Activated gamma-delta T cell treated with anti-CD3 and anti-CD28 coated beads, Interleukin-2, amount 50 U/mL, for 16 hours (primary cell): ENCODE measurements around the gene CDC42EP5.

ENCODE experiments used
- DNase-seq: peaks from one replicate; pipeline ENCODE4 v3.0.0-alpha.2; 2020; ENCODE audit warnings: low read depth

CDC42EP5 gene

DNA sequence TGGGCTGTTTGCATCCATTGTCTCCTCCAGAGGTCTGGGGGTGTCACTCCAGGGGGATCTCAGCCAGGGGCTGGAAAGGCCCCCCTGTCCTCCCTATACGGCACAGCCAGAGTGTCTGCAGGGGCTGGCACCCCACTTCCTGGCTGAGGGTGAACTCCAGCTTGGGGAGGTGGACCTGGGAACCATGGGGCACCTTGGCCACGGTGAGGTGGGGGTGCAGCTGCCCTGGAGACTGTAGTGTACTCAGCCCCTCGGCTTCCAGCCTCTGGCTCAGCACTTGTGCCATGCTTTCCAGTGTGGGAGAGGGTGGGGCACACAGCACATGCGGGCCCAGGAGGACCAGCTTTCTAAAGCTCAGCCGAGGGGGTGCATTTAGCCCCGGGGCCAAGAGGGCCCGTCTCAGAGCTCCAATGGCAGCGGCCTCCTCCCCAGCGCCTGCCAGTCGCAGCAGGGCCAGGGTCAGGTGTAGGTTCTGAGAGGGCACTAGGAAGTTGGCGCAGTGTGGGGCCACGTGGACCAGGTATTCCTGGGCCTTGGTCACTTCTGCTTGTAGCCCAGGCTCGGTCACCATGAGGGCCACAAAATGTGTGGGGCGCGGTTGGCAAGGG is 10.9 kb downstream of the CDC42EP5 start:
- DNase-seq, result no peak

DNA sequence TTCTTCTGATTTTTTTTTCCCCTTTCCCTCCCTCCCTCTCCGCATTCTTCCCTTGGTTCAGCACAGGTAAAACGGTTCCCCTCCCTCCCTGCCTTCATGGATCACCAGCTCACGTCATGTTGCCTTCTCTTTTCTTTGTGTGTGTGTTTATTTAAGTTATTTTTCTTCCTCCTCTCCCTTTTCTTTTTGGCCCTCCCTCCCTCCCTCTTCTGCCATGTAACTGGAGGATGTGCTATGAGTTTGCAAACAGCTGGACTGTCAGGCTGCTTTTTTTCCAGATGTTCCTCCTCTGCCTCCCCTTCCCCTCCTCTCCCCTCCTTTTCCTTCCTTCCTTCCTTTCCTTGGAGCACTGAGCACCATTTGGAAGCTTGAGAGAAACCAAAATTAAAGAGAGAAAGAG is 11.5 kb downstream of the CDC42EP5 start:
- DNase-seq, result no peak

DNA sequence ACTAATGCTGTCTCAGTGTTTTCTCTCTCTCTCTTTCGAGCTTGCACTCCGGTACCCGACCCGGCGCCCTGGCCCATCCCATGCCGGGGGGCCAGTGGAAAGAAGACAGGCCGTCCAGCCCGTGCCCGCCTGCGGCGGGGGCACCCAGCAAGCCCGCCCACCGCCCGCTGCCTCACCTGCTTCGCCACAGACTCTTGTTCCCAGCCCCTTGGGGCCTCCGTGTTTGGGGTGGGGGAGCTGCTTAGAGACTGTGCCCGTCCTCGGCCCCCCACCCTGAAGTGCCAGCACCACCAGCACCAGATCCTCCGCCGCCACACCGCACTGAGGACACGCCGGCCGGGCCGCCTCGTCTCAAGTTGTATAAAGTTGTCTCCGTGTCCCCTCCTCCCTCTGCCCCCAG is 11.9 kb downstream of the CDC42EP5 start:
- no peak for DNase-seq

DNA sequence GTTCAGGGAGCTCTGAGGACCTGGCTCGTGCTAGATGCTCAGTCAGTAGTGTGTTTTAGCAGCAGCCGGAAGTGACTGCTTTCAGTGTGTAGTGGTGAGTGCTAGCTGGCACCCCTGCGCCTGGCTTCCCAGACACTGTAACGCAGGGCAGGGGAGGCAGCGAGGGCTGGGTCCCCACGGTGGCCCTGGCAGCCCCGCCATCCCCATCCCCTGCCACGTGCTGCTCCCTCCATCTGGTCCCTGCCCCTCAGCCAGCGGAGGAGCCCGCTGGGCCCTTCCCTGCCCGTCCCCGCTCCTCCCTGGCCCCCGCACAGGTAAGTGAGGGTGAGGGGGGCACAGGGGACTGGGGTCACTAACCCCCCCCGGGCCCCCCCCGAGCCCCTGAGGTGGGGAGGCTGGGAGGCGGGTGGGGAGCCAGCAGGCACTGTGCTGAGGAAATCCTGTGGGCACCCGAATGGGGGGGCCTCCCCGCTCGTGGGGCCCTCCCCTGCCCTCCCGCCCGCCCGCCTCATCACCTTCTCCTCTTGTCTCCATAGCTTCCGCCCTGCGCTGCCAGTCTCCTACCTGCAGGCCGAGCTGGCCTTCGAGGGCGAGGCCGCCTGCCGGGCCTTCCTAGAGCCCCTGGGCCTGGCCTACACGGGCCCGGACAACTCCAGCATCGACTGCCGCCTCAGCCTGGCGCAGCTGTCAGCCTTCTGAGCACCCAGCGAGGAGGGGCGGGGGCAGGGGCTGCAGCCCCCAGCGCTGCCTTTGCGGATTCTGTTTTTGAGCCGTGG is 12.7 kb downstream of the CDC42EP5 start:
- DNase-seq, result no peak

DNA sequence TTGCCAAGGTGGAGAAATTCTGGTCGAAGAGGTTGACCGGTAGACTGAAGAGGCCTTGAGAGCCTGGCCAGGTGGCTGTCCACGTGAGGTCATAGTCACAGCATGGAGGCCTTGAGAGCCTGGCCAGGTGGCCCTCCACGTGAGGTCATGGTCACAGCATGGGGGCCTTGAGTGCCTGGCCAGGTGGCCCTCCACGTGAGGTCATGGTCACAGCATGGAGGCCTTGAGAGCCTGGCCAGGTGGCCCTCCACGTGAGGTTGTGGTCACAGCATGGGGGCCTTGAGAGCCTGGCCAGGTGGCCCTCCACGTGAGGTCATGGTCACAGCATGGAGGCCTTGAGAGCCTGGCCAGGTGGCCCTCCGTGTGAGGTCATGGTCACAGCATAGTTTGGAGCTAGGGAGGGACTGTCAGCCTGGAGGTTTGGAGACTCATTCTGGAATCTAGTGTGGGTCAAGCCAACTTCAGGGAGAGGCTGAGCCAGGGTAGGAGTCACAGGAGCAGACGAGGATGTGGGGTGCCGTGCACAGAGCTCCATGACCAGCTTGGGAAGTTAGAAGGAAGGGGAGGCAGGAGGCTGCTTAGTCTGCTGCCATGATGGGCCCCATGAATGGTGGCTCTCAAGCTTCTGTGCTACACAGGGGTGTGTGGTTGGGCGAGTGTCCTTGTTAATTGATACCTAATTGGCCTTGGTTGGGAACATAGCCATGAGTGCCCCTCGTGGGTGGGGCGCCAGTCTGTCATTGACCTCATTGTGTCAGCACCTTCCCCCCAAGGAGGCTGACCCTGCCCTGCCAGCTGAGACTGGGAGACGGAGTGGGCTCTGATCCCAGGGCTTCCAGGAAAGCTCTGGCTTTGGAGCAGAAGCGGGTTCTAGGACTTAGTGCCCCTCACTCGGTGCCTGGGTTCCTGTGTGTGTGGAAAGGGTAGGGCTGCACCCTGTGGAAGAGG is 13.5 kb downstream of the CDC42EP5 start:
- no peak for DNase-seq

DNA sequence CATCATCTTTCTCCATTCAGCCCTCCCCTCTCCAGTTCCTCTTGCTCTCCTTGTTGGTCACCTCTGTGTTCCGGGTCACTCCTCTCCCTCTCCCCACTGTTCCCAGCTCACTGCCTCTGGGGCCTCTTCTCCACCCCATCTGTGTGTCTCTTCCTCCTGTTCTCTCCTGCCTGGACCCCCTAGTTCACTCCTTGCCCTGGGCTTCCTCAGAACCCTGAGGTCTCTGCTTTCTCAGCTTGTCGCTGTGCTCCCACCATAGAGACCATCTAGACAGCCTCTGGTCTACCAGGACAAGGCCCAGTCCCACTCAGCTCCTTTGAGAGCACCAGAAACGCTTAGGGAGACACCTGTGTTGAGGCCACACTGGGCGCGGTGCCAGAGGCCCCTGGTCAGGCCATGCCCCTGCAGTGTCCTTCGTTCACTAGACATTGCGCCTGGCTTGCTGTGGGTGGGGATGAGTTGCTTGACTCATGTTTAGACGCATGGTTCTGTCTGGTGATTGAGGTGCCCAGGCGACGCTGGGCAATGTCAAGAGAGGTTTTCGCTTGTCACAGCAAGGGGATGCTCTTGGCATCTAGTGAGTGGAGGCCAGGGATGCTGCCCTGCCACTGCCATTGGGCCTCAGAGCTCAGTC is 14.3 kb downstream of the CDC42EP5 start:
- DNase-seq, result no peak

DNA sequence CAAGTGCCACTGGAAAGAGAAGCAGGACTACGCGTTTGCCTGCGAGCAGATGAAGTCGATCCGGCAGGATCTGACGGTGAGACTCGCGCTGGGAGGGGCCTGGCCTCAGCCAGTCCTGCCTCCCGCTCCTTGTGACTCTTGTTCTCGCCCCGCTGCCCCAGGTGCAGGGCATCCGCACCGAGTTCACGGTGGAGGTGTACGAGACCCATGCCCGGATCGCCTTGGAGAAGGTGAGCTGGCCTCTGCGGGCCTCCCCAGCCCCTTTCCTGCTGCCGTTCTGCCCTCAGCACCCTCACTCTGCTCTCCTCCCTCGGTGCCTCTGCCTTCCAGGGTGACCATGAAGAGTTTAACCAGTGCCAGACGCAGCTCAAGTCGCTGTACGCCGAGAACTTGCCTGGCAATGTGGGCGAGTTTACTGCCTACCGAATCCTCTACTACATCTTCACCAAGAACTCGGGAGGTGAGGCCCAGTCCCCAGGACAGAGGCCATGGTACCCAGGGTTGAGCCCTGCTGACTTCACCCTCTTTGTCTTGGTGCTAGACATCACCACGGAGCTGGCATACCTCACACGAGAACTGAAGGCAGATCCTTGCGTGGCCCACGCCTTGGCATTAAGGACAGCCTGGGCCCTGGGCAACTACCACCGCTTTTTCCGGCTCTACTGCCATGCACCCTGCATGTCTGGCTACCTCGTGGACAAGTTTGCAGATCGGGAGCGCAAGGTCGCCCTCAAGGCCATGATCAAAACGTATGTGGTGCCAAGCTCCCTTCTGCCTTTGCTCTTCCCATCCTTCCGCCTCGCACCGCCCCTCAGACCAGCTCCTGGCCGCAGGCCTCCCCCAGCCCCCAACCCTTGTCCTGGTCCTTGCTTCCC is 15.1 kb downstream of the CDC42EP5 start:
- no peak for DNase-seq

DNA sequence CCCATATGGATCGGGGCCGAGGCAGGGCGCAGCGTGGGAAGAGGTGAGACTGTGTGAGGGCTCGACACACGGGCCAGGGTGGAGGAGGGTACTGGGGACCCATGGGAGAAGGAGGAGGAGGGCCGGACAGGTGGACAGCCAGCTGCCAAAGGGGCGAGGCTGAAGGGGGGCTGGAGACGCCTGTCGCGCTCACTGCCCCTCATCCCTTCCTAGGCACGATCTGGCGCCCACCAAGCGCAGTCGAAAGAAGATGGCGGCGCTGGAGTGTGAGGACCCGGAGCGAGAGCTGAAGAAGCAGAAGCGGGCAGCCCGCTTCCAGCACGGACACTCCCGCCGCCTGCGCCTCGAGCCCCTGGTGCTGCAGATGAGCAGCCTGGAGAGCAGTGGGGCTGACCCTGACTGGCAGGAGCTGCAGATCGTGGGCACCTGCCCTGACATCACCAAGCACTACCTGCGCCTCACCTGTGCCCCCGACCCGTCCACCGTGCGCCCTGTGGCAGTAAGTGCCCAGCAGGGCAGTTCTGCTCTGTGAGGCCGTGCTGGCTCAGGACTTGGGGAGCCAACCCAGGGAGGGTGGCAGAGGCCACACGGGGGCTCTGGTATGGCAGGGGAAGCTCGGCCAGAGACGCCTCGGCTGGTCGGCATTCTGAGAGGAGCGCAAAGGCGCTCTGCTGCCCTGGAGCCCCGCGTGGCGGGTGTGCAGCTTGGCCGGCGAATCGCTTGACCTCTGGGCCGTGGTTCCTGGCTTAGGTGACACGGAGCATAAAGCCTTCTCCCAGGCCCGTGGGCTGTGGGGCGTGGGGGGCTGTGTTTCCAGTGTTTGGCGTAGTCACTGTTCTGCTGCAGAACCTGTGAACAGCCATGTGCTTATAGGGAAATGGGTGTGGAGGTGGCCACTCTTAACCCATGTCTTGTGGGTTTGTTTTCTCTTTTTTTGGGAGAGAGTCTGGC is 16.4 kb downstream of the CDC42EP5 start:
- no peak for DNase-seq

DNA sequence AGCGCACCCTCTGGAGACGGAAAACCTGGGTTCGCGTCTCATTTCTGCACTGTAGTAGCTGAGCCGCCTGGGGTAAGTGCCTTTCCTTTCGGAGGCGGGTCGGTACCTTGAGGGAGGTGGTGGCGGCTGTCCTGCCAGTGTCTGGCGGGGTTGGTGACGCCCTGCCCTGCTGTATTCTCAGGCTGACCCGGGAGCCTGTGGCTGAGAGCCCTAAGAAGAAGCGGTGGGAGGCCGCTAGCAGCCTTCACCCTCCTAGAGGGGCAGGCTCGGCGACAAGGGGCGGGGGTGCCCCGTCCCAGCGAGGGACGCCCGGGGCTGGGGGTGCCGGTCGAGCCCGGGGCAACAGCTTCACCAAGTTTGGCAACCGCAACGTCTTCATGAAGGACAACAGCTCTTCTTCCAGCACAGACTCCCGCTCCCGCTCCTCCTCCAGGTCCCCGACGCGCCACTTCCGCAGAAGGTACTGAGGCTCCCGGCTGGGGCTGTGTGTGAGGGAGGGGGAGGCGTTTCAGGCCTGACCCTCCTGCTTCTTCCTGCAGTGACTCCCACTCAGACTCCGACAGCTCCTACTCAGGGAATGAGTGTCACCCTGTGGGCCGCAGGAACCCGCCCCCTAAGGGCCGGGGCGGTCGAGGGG is 17.2 kb downstream of the CDC42EP5 start:
- DNase-seq, result no peak

DNA sequence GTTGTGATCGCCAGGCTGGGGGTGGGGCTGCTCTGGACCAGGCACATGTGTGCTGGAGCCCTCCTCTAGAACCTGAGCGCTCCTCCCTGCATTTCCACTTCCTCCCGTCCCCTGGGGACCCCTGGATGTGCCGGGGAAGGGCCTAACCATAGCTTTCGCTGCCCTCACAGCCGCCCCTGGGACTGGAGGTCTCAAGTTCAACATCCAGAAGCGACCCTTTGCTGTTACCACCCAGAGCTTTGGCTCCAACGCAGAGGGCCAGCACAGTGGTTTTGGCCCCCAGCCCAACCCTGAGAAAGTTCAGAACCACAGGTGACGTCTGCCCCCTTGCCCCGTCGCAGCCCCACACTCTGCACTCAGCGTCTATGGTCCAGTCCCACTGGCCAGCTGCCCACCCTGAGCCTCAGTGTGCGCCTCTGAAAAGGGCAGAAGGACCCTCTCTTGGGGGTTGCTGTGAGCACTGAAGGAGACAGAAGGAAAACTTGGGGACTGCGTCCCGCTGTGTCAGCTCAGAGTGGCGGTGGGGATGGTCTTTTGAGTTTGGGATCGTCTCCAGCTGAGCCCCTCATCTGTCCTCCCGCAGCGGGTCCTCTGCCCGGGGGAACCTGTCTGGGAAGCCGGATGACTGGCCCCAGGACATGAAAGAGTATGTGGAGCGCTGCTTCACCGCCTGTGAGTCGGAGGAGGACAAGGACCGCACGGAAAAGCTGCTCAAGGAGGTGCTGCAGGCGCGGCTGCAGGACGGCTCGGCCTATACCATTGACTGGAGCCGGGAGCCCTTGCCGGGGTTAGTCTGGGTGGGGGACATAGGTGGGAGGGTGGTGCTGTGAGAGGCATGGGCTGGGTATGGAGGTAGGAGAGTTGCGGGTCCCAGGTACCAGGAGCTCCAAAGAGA is 18.1 kb downstream of the CDC42EP5 start:
- DNase-seq, result no peak

DNA sequence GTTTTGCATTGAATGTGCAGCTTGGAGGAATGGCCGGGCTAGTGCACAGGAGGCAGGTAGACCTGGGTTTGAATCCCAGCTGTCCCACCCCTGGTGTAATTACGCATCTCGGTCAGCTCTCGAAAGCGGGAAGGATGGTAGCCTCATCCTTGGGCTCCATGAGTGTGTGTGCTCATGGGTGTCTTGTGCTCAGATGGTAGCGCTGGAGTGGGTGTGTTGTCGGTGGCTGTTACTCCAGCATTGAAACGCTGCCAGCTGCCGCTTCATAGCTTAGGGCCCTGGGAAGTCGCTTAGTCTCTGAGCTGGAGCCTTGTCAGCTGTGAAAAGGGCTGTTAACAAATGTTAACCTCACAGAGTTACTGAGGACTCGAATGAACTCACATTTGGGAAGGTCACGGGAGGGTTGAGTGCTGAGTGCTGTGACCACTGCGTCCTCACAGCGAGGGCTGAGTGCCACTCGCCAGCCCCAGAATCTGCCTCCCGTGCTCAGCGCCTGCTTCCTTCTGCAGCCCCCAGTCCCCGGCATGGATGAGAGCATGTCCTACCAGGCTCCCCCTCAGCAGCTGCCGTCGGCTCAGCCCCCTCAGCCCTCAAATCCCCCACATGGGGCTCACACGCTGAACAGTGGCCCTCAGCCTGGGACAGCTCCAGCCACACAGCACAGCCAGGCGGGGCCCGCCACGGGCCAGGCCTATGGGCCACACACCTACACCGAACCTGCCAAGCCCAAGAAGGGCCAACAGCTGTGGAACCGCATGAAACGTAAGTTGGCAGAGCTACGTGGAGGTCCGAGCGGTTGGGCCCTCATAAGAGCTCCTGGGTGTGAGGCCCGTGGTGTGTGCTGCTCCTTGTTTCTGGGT is 18.9 kb downstream of the CDC42EP5 start:
- no peak for DNase-seq

DNA sequence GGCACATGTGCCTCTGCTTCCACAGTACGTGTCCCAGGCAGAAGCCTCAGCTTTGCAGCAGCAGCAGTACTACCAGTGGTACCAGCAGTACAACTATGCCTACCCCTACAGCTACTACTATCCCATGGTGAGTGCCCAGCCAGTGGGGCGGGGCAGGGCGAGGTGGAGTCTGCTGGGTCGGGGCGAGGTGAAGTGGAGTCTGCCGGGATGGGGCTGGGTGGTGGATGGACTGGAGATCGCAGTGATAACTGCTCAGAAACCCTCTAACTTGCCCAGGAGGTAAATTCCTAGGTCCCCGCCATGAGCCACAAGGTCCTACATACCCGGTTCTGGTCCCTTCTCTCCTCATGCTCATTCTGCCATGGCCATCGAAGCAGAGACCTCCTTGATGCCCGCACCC is 20.5 kb downstream of the CDC42EP5 start:
- DNase-seq, result no peak

DNA sequence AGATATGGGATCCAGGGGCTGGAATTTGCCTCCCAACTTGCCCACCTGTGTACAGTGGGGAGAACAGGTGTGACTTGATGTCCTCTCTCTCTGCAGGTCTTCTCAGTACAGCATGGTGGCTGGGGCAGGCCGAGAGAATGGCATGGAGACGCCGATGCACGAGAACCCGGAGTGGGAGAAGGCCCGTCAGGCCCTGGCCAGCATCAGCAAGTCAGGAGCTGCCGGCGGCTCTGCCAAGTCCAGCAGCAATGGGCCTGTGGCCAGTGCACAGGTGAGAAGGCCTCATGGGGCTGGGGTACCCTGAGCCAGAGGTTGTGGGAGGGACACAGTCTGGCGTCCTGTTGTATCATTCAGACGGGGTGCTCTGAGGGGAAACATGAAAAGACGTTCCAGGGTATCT is 21.1 kb downstream of the CDC42EP5 start:
- no peak for DNase-seq

DNA sequence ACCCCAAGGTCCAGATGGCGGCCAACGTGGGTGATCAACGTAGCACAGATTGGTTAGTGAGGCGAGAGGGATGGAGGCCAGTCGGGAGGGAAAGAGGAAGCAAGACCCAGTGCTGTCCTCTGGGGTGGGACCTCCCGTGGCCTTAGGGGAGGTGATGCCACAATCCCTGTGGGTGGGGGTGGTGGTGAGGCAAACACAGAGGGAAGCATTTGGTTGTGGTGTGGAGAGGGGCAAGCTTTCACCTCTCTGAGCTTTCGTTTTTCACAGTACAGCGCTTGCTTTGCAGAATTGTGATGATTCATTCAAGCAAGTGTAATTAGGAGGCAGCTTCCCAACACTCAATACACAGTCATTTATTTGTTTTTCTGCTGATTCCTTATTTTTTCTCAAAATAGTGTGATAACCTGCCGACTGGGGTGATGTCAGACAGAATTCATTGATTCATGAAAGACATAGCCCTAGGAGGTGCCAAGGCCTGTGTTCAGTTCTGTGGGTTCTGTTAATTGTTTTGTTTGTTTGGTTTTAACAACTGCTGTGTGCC is 21.7 kb downstream of the CDC42EP5 start:
- DNase-seq, result no peak

DNA sequence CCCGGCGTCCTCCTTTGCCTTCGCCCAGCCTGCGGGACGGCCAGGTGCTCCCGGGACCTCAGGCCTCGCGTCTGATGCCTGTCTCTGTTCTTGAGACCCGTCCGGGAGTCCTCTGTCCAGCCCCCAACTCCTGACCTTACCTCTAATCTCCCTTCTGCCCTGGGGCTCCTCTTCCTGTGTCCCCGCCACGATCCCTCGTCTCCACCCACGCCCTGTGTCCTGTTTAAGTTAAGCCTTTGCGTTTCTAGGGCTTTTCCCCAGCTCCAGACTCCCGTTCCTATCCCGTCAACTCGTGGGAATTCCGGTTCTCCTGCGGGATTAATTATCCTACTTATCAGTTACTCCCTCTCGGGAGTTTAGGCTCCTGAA is 23.4 kb downstream of the CDC42EP5 start:
- no peak for DNase-seq

DNA sequence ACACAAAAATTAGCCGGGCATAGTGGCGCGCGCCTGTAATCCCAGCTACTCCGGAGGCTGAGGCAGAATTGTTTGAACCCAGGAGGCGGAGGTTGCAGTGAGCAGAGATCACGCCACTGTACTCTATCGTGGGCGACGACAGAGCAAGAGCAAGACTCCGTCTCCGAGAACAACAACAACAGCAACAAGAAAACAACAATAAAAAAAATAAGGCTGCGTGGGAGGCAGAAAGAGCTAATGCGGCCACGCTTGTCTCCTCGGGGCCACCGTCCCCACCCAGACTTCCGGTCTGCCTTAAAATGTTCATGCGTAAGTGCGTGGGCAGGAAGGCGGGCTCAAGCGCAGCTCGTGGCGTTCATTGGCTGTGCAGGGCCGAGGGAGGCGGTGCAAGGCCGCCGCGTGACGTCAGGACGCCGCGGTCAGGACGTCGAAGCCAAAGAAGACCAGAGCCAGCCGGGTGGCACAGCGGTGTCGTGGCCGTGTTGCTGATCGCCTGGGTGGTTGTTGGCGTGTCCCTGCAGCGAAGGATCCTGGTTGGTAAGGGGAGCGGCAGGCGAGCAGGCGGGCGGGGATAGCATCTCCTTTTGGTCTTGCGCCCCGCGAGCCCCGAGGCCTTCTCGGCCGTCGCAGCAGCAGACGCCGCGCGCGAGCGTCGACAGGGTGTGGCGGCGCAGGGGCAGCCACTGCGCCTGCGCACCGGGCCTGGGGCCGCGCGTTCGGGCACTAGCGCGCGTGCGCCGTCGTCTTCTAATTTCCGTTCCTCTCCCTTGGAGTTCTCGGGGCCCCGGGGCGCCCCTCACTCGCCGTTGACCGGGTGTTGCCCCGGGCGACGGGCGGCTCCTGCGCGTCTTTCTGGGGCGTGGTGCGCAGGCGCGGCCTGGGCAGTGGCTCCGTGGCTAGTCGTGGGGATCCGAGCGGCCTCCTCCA is 24.1 kb downstream of the CDC42EP5 start, which contains the start of gene LENG8:
TSS of gene LENG8 (plus strand) at position 426 of the 927 bp plus-strand sequence. CDS start 2,146 bp downstream, outside the sequence.
- DNase-seq, result peak; percentile 96
